Body of pancreas (tissue), 4 donors: Measurements from ENCODE around the gene IL1A.

Source experiments
- POLR2A ChIP-seq, 3 donors: fragments of 450-650 bp; IDR thresholded peaks; one replicate each; pipeline ENCODE4 v1.6.1; 2016; ENCODE audit warnings: antibody characterized with exemption in 3 of 3, mild to moderate bottlenecking in 2 of 3
- TF ChIP-seq, protein P1 (sequence below), 7 experiments: fragments of 450-650 bp in 4 of 7; fragments of 200-600 bp in 3 of 7; sonication (generic) in 3 of 7; IDR thresholded peaks; one replicate each; pipeline ENCODE4 v1.5.1; 2016 to 2019; ENCODE audit warnings: antibody characterized with exemption in 7 of 7

DNA sequence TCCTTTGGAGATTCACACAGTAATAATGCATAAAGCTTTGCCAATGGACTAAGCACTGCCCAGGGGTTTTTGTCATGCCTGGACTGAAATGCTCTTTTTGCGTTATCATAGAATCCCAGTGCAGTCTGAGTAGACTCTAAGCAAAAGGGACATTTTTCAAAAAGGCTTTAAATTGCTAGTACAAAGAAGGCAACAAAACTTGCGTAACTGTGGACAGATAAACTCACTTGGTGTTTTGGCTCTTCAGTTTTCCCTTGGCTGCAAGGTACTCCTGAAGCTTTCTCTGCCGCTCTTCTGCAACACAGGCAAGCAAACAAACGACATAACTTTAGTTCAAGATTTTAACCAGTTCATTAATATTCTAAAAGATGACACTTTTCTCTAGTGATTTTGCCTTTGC lies 22.0 kb downstream of the IL1A start:
- TF ChIP-seq, protein P1, sequence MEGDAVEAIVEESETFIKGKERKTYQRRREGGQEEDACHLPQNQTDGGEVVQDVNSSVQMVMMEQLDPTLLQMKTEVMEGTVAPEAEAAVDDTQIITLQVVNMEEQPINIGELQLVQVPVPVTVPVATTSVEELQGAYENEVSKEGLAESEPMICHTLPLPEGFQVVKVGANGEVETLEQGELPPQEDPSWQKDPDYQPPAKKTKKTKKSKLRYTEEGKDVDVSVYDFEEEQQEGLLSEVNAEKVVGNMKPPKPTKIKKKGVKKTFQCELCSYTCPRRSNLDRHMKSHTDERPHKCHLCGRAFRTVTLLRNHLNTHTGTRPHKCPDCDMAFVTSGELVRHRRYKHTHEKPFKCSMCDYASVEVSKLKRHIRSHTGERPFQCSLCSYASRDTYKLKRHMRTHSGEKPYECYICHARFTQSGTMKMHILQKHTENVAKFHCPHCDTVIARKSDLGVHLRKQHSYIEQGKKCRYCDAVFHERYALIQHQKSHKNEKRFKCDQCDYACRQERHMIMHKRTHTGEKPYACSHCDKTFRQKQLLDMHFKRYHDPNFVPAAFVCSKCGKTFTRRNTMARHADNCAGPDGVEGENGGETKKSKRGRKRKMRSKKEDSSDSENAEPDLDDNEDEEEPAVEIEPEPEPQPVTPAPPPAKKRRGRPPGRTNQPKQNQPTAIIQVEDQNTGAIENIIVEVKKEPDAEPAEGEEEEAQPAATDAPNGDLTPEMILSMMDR (IDR thresholded peaks at IDR 0.05) = no peak
- no peak for TF ChIP-seq POLR2A (IDR thresholded peaks at IDR 0.05)
